GM12878 (cell line): ENCODE data around the gene KCNG3. TPM values are rescaled to one million over a fixed set of nuclear protein-coding genes. Genes with fewer than 3 reads are reported as not detected.

Experiments used
- ATAC-seq: fragments of 200-7000 bp; cut with Tn5 transposase; 3 replicates; pipeline ENCODE4 v1.9.1; 2020; ENCODE audit warnings: mild to moderate bottlenecking, moderate library complexity
- BruUV-seq: library from RNA; stranded (reverse); fragments of 400-500 nt; replicated peaks from 2 replicates; lab custom pipeline; 2021; lab: Mats Ljungman, UMichigan
- CTCF ChIA-PET: fragments of 300-600 bp; sonication (Branson Sonifier 250); formaldehyde crosslinking; extraction: SDS; loops from one replicate; lab custom pipeline; 2021; ENCODE audit warnings: inconsistent platforms; lab: Yijun Ruan, JAX
- POLR2A ChIA-PET: fragments of 350-600 bp; formaldehyde crosslinking; extraction: SDS; loops from one replicate; lab custom pipeline; 2021; ENCODE audit warnings: inconsistent platforms; lab: Charles Lee
- RAD21 ChIA-PET: fragments of 300-600 bp; sonication (Branson Sonifier 250); formaldehyde crosslinking; loops from one replicate; lab custom pipeline; 2023; ENCODE audit warnings: antibody characterized with exemption; ENCODE audit not compliant: unreplicated experiment; lab: Charles Lee
- SMC1A ChIA-PET: fragments of 300-600 bp; sonication (Branson Sonifier 250); formaldehyde crosslinking; loops from one replicate; lab custom pipeline; 2023; ENCODE audit not compliant: unreplicated experiment, uncharacterized antibody; lab: Charles Lee
- DNase-seq: peaks from one replicate; pipeline ENCODE4 v3.0.0-alpha.2; 2011; ENCODE audit warnings: low read depth, low spot score
- FAIRE-seq: peaks from 3 replicates; lab custom pipeline; 2011; peaks lifted over from hg19 to GRCh38; lab: Jason Lieb, UNC
- H2AFZ ChIP-seq: 2 replicates; pipeline ENCODE4 v1.6.0; 2011; ENCODE audit warnings: low read depth, low read length, control low read depth; ENCODE audit not compliant: control insufficient read depth
- H3K27ac ChIP-seq: 2 replicates; pipeline ENCODE4 v1.5.1; 2011; ENCODE audit warnings: control low read depth; ENCODE audit not compliant: control insufficient read depth, insufficient read depth
- H3K27me3 ChIP-seq, 2 experiments: replicated peaks in 1 of 2; 2 replicates each; pipeline versions ENCODE4 v1.6.0 to v1.6.1; 2011; ENCODE audit warnings: low read length in 1 of 2; ENCODE audit not compliant: control insufficient read depth in 2 of 2, insufficient read depth in 2 of 2
- H3K36me3 ChIP-seq, 2 experiments: 2 replicates each; pipeline ENCODE4 v1.5.1; 2011; ENCODE audit warnings: low read length in 1 of 2; ENCODE audit not compliant: control insufficient read depth in 2 of 2, insufficient read depth in 2 of 2
- H3K4me1 ChIP-seq: 2 replicates; pipeline ENCODE4 v1.6.1; 2011; ENCODE audit warnings: mild to moderate bottlenecking, low read length, moderate library complexity, mixed read lengths; ENCODE audit not compliant: control insufficient read depth, insufficient read depth
- H3K4me2 ChIP-seq: 2 replicates; pipeline ENCODE4 v1.6.0; 2011; ENCODE audit warnings: control low read depth; ENCODE audit not compliant: control insufficient read depth, insufficient read depth
- H3K4me3 ChIP-seq: fragments of 200-600 bp; sonication (generic); 2 replicates; pipeline ENCODE4 v1.5.1; 2016
- H3K79me2 ChIP-seq: 2 replicates; pipeline ENCODE4 v1.6.0; 2011; ENCODE audit warnings: low read length; ENCODE audit not compliant: control insufficient read depth, insufficient read depth
- H3K9ac ChIP-seq: 2 replicates; pipeline ENCODE4 v1.8.0; 2011; ENCODE audit warnings: low read length, control low read depth, mixed read lengths; ENCODE audit not compliant: control insufficient read depth, insufficient read depth
- H3K9me3 ChIP-seq: replicated peaks from 3 replicates; pipeline ENCODE4 v1.5.1; 2011; ENCODE audit warnings: mild to moderate bottlenecking, low read length; ENCODE audit not compliant: control insufficient read depth, insufficient read depth
- H4K20me1 ChIP-seq: 2 replicates; pipeline ENCODE4 v1.6.0; 2011; ENCODE audit not compliant: control insufficient read depth, insufficient read depth
- BACH1 ChIP-seq: fragments of 450-650 bp; IDR thresholded peaks from 2 replicates; pipeline ENCODE4 v1.6.1; 2017; ENCODE audit warnings: mild to moderate bottlenecking, borderline replicate concordance
- BCLAF1 ChIP-seq: fragments of 450-650 bp; IDR thresholded peaks from 2 replicates; pipeline ENCODE4 v1.6.1; 2017; ENCODE audit warnings: antibody characterized with exemption, mild to moderate bottlenecking, moderate library complexity
- CBFB ChIP-seq: IDR thresholded peaks from 2 replicates; pipeline ENCODE4 v1.6.1; 2016; ENCODE audit warnings: antibody characterized with exemption, low read depth
- E2F8 ChIP-seq: fragments of 450-650 bp; IDR thresholded peaks from 2 replicates; pipeline ENCODE4 v1.6.1; 2018; ENCODE audit warnings: mild to moderate bottlenecking, low read depth, moderate library complexity; ENCODE audit not compliant: partially characterized antibody
- EED ChIP-seq: sonication (generic); IDR thresholded peaks from 2 replicates; pipeline ENCODE4 v1.6.1; 2016; ENCODE audit warnings: antibody characterized with exemption, low read depth
- HSF1 ChIP-seq: fragments of 150-350 bp; IDR thresholded peaks from 2 replicates; pipeline ENCODE4 v1.6.1; 2014; ENCODE audit warnings: mild to moderate bottlenecking, low read depth, low read length
- KDM1A ChIP-seq: fragments of 200-600 bp; sonication (generic); IDR thresholded peaks from 2 replicates; pipeline ENCODE4 v1.6.1; 2016; ENCODE audit warnings: borderline replicate concordance
- MEF2B ChIP-seq: fragments of 450-650 bp; IDR thresholded peaks from 2 replicates; pipeline ENCODE4 v1.6.1; 2018; ENCODE audit warnings: mild to moderate bottlenecking, moderate library complexity; ENCODE audit not compliant: partially characterized antibody, poor library complexity, severe bottlenecking
- MYB ChIP-seq: fragments of 150-350 bp; IDR thresholded peaks from 2 replicates; pipeline ENCODE4 v1.6.1; 2014; ENCODE audit warnings: mild to moderate bottlenecking, low read depth, low read length, borderline replicate concordance
- PAX5 ChIP-seq: IDR thresholded peaks from 2 replicates; pipeline ENCODE4 v1.6.1; 2011; ENCODE audit warnings: low read depth, low read length, borderline replicate concordance
- ZBTB11 ChIP-seq: fragments of 450-650 bp; formaldehyde crosslinking; IDR thresholded peaks from 2 replicates; pipeline ENCODE4 v1.5.0; 2022; ENCODE audit warnings: mild to moderate bottlenecking, missing genetic modification characterization
- WGBS: methylation state at CpG from one replicate; pipeline ENCODE4 v1.1.6; 2016; ENCODE audit warnings: low lambda C conversion rate; ENCODE audit not compliant: insufficient replicate concordance, insufficient coverage; ENCODE audit errors: missing lambda C conversion rate; 5-methylcytosine and 5-hydroxymethylcytosine counted together
- in situ Hi-C: fragments of 300-500 bp; cut with MboI; formaldehyde crosslinking; loops from 9 replicates; pipeline ENCODE4 v1.14.3; 2018; ENCODE audit warnings: mixed read lengths
- intact Hi-C: fragments of 100-400 bp; cut with micrococcal nuclease; formaldehyde crosslinking; loops from one replicate; pipeline ENCODE4 v1.14.2; 2022; ENCODE audit not compliant: unreplicated experiment
- polyA plus RNA-seq, 11 experiments: library from polyadenylated mRNA; depleted of rRNA in 4 of 11; unstranded in 6 of 11; stranded (reverse) in 5 of 11; fragments of >200 nt; fragmentation: Nextera tagmentation in 4 of 11; fragmentation: Illumina TruSeq in 1 of 11; extraction: Ambion mirVana in 4 of 11; extraction: Trizol in 1 of 11; gene quantifications; 1 replicate in 1 of 11; 2 replicates in 10 of 11; pipeline versions ENCODE4 v1.2.1 to v1.2.3, GENCODE V29; 2011 to 2016; ENCODE audit warnings: inconsistent platforms in 2 of 11, missing spikeins in 2 of 11, low read depth in 1 of 11
- total RNA-seq, 4 experiments: library from RNA; depleted of rRNA in 3 of 4; stranded (reverse); fragments of >200 nt in 3 of 4; fragmentation: Illumina TruSeq in 1 of 4; extraction: Trizol in 1 of 4; gene quantifications; 2 replicates each; pipeline versions ENCODE4 v1.2.1 to v1.2.3, GENCODE V29; 2013 to 2021

KCNG3 gene
- total and polyA plus RNA-seq, 10 of the 15 experiments (the other 5 are each of a cell fraction or from before 2014, with no cell fraction given) = 0.01 to 0.06 (median 0.04) TPM; not detected in 4

GRCh38 chr2:42510191-42510590, 16.4 kb upstream of the KCNG3 start:
- H2AFZ ChIP-seq = peak overlapping the region; percentile 3
- no peak overlapping the region for H3K9ac ChIP-seq
- no peaks in the 10 kb centered on the region for H4K20me1 ChIP-seq
- H3K27ac ChIP-seq = no peak overlapping the region
- RAD21 ChIA-PET = interaction anchor here (0.7 to 1.4 kb wide), 3 partner anchors 14 to 154 kb away, joined by 3 to 5 read pairs (median 4); no protein-coding TSS in a partner anchor
- H3K36me3 ChIP-seq = no peaks in the 10 kb centered on the region
- CTCF ChIA-PET = interaction anchor here (1.3 to 9.9 kb wide), 2 partner anchors 67 to 154 kb away, joined by 3 to 75 read pairs; no protein-coding TSS in a partner anchor
- H3K79me2 ChIP-seq = no peaks in the 10 kb centered on the region
- in situ Hi-C loops = no loop called here
- FAIRE-seq (no peak), DNase-seq (no peak), ATAC-seq (no peak; the same call in 2 of the 3 replicates)
- no peak overlapping the region for H3K4me2 ChIP-seq
- no peaks in the 10 kb centered on the region; the same call in 1 of the 2 replicates for H3K4me1 ChIP-seq
- 75% methylated on average over 4 of the region's 6 CpGs for WGBS
- SMC1A ChIA-PET = interaction anchor here (0.6 to 7.7 kb wide), 10 partner anchors 9 to 181 kb away, joined by 3 to 56 read pairs (median 4); no protein-coding TSS in a partner anchor
- TF ChIP-seq E2F8 (no peak), MEF2B (no peak), HSF1 (no peak), BACH1 (no peak), KDM1A (no peak), CBFB (no peak), EED (no peak), ZBTB11 (CRISPR knock-in tag) (no peak), PAX5 (no peak), BCLAF1 (no peak), MYB (no peak)
- POLR2A ChIA-PET = interaction anchor here (0.6 to 0.7 kb wide), 4 partner anchors 12 to 205 kb away, joined by 3 to 7 read pairs (median 4); no protein-coding TSS in a partner anchor
- H3K4me3 ChIP-seq = no peak overlapping the region
- no peaks in the 10 kb centered on the region for H3K27me3 ChIP-seq
- BruUV-seq = no TSS peak
- intact Hi-C loops = no loop called here
- H3K9me3 ChIP-seq = no peaks in the 10 kb centered on the region
